Activated T-helper 9 cell treated with anti-CD3 and anti-CD28 coated beads, Interleukin-2, amount 50 U/mL, for 16 hours (primary cell): ENCODE data around the gene ANKS3.
A peak's percentile ranks its signal among the peaks of the same experiment; 100 is the strongest.

ENCODE experiments used
- DNase-seq: peaks from one replicate; pipeline ENCODE4 v3.0.0-alpha.2; 2020; ENCODE audit warnings: low read depth

ANKS3 gene

DNA sequence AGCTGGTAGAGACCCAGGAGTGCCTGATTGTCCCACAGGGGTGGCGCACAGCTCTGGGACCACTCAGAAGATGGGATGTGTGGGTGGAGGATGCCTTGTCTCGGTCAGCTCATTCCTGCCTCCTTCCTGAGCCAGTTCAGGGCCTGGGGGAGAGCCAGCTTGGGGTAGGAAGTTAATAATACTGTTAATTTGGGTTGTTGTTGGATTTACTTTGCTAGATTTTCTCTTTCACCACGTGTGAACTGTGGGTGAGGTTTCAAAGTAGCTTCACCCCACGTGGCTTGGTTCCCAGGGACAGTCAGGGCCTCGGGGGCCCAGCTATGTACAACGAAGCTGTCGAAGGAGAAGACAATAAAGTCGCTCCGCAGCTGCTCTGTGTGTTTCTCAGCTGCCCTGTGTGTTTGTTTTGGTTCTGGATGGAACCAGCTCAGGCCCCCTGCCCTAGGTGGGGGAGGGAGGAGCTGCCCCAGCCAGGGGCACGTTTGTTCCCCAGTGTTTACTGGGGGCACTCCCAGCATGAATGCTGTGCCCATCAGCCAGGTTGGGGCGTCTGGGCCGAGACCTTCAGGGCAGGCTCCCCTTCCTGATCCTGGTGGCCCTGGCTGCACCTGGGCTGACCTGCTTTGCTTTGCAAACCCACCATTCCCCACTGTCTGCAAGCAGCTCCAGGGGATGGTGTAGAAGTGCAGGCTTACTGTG is 38.4 kb downstream of the ANKS3 start:
- DNase-seq: no peak

DNA sequence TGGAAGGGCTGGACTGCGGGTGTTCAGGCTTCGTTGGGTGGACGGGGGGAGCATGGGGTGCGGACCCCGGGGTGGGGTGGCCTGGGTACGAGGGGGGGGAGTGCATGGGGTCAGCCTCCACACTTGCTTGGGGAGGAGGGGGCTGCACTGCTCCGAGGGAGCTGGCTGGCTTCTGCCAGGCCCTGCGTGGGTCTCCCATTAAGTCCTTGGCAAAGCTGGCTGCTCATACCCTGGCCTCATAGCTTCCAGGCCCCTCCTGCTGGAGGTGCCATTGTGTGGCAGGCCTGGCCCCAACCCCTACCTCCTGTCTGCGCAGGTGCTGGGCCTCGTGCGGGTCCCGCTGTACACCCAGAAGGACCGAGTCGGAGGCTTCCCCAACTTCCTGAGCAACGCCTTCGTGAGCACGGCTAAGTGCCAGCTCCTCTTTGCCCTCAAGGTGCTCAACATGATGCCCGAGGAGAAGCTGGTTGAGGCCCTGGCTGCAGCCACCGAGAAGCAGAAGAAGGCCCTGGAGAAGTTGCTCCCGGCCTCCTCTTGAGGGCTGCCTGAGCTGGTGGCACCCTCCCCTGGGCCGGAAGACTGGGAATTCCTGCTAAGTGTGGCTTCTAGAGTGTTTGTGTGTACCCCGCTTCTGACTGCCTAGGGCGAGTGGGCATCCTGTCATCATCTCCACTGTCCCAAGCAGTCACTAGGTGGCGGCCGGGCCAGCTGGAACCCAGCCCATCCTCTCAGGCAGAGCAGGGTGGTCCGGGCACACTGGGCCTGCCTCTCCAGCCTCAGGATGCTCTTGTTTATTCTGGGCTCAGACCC is 39.2 kb downstream of the ANKS3 start:
- DNase-seq: no peak

GRCh38 chr16:4693956-4694641 is 40.0 kb downstream of the ANKS3 start:
- peak; percentile 39 for DNase-seq

GRCh38 chr16:4693296-4693955 is 40.6 kb downstream of the ANKS3 start, which contains the start of gene NUDT16L1:
NUDT16L1 (plus strand) TSS chr16:4693562; CDS start chr16:4693727, 165 bp downstream.
- peak; percentile 97 for DNase-seq

DNA sequence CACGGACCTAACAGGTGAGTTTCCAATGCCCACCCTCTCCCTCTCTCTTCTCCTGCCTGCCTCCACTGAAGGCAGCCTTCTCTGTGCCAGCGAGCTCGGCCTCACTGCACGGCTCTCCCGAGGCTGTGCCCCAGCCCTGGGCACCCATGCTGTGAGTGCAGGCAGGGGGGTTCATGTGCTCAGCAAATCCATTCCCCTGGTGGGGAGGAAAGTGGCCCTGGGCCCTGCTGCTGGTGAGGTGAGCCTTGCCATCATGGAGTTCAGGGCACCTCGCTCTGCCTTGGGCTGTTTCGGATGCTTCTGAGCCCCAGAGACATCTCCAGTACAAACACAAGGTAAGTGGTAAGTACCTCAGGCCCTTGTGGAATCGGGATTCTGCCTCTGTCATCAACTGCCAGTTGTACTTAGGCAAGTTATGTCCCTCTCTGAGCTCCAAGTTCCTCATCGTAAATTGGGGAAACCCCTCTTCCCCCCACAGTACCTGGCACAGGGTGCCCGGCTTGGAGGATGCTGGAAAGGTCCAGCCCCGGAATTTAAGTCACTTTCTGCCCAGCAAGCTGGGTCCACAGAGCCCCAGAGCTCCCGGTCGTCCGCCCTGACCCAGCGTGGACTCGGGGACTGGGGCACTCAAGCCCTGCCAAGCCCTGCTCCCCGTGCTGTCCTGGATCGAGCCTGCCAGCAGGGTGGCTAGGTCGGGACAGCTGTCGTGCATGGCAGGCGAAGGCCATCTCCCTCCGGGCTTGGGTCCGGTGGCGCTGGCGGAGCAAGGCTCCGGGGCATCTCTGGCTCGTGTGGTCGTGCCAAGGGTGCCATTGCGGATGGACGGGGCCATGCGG is 41.4 kb downstream of the ANKS3 start:
- DNase-seq: no peak

- DNase-seq: no peak
Measured at GRCh38 chr16:4691666-4692412, 42.2 kb downstream of the ANKS3 start.

GRCh38 chr16:4690946-4691665 is 43.0 kb downstream of the ANKS3 start:
- no peak for DNase-seq

DNA sequence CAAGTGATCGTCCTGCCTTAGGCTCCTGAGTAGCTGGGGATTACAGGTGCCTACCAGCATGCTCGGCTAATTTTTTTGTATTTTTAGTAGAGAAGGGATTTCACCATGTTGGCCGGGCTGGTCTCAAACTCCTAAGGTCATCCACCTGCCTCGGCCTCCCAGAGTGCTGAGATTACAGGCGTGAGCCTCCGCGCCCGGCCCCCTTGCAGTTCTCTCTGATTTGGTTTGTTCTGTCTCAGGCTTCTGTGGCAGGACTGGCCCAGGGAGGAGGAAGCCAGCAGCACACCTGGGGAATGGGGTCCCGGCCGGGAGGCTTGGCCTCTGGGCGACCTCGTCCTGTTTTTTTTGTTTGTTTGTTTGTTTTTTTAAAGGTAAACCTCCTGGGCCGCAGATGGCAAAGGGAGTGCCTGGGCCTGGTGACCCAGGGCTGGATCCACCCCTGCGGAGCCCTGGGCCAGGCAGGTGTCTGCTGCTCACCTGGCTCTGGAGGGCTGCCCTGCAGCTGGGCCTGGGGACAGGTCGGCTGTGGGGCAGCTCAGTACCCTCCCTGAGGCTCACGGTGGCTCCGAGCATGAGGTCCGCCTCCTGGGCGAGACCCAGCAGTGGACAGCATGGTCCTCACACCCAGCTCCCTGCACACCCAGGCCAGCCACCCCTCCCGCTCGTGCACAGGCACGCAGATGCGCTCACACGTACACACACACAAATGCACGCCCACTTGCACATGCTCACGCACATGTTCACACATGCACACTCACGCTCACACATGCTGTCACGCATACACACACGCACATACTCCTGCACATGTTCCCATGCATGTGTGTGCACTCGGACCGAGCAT is 44.0 kb downstream of the ANKS3 start:
- no peak for DNase-seq

- DNase-seq: no peak
Measured at GRCh38 chr16:4689091-4689671, 44.9 kb downstream of the ANKS3 start.

DNA sequence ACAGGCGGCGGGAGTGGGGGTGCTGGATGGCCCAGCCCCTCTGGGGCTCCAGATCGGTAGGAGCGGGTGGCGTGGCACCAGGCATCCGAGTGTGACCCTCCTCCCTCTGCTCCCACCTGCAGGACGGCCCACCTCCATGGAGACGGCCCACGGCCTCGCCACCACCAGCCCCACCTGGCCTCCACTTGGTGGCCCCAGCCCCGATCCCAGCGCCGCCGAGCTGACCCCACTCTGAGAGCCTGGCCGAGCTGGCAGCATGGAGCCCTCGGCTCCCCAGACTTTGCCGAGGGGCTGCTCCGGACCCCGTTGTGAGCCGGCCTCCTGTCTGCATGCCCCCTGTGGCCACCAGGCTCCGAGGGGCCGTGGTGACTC is 45.4 kb downstream of the ANKS3 start:
- no peak for DNase-seq

DNA sequence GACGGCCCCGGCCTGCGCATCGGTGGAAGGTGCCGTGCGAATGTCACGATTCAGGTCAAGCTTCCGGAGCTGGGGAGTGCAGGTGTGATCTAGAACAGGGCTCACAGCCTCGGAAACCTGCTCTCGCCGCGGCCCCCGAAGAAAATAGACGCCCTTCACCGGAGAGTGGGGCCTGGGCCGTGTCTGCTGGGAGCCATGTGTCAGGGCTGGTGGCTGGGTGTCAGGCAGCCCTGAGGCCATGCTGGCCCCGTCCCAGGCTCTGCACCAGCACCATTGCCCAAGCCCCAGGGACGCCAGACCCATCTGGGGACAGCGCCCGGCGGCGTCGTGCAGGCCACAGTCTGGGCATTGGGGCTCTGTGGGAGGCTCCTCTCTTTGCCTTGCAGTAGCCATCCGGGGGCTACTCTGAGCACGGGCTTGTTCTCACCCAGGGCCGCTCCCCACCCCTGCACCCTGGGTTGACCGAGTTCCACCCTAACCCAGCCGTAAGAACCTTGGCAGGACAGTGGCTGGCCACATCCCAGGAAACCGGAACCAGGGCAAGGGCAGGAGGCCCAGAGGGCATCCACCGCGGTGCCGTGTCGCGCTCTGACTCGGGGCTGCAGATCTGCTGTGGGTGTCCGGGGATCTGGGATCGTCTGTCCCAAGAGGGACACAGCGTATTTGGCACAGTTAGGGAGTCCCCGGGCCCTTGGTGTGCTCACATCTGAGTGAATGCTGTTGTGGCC is 46.0 kb downstream of the ANKS3 start:
- DNase-seq: no peak

DNA sequence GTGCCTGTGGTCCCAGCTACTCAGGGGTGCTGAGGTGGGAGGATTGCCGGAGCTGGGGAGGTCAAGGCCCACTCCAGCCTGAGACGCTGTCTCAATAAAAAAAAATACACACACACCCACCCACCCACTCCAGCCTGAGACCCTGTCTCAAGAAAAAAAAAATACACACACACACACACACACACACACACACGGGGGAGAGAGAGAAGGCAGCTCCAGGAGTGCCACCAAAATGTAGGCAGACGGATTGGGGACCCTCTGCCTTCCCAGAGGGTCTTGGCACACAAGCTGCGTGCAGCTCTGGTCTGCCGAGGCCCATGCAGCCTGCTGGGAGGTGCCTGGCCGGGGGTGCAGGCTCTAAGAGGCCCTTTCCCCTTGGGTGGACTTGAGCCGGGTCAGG is 46.7 kb downstream of the ANKS3 start:
- DNase-seq: no peak

- no peak for DNase-seq
Measured at GRCh38 chr16:4686497-4687210, 47.4 kb downstream of the ANKS3 start.

DNA sequence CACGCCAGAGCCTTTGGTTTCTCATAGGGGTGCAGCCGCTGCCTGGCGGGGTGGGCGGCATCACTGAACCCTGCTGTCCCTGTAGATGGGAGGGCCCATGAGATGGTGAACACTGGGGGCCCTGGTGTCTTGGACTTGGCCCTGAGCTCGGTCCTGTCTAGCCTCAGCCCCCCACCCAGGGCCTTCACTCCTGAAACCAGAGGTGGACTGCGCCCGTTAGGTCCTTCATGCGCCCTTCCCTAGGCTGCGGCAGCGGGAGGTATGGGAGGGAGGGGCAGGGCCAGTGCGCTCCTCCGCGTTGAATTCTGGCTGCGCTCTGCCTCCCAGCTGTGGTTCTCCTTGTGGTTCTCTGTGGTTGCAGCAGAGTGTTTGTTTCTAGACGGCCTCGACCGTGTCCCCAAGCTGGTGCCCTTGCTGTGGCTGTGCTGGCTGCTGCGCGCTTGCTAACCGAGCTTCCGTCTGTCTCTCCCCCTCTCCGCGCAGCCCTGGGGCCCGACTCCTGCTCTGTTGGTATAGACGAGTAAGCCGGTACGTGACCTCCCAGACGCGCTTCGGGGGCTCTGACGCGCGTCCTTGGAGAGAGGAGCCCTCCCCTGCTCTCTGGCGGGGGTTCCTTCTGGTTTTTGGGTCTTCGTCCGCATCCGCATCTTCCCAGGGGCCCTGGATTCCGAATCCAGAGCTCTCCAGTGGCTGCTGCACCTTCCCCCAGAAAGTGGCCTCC is 48.1 kb downstream of the ANKS3 start:
- no peak for DNase-seq

DNA sequence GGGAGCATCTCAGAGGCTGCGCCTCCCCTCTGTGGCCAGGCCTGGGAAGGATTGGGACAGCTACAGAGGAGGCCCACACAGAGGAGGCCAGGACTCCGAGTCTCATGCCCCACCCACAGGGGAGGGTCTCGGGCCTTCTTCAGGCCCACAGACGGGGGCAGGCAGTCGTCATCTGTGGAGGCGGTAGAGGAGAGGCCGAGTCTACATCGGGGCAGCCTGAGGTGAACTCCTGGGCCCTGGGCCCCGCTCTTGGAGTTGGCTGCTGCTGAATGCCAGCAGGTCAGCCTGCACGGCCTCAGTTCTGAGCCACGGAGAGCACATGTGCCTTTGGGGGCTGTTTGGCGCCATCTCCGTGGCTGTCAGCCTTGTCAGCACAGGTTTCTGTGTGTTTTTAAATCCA is 48.8 kb downstream of the ANKS3 start:
- DNase-seq: no peak

DNA sequence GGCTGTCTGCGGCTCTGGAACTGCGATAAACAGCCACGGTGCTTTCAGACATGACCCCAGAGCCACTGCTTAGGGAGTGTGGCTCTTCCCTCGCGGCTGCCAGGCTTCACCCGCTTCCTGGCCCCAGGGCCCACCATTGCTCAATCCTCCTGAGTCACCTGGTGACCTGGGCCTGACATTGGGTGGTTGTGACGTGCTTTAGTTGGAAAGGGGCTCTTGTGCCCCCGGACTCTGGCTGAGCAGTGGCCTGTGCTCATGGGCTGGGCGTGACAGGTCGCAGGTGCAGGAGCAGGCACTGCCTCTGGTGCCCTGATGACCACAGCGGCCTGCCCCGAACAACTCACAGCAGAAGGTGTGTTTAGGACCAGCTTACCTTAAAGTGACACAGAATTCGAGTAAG is 49.3 kb downstream of the ANKS3 start:
- no peak for DNase-seq
